H9 (cell line): ENCODE data around the gene NXN. TPM values are rescaled to one million over a fixed set of nuclear protein-coding genes. Genes with fewer than 3 reads are reported as not detected.
"Not testable (repeated sequence)": the region's sequence is repeated elsewhere in the genome, so short reads cannot be mapped to it uniquely, and the experiment has no call there.

Experiments
- DNase-seq: peaks from one replicate; pipeline ENCODE4 v3.0.0-alpha.2; 2017
- H2AFZ ChIP-seq: one replicate; pipeline ENCODE4 v1.6.1; 2013; ENCODE audit warnings: mild to moderate bottlenecking, low read length, control low read depth, moderate library complexity
- H2AK5ac ChIP-seq: 2 replicates; pipeline ENCODE4 v1.6.1; 2013; ENCODE audit warnings: low read length, control low read depth, mixed read lengths; ENCODE audit not compliant: insufficient read length
- H2BK120ac ChIP-seq: one replicate; pipeline ENCODE4 v1.6.1; 2013; ENCODE audit warnings: low read depth, mild to moderate bottlenecking, low read length, control low read depth, inconsistent platforms; ENCODE audit not compliant: poor library complexity, severe bottlenecking
- H2BK12ac ChIP-seq: 2 replicates; pipeline ENCODE4 v1.6.1; 2013; ENCODE audit warnings: low read length, control low read depth, mixed read lengths, low read depth; ENCODE audit not compliant: insufficient read length
- H2BK15ac ChIP-seq: 2 replicates; pipeline ENCODE4 v1.6.1; 2013; ENCODE audit warnings: low read depth, low read length, control low read depth
- H2BK20ac ChIP-seq: one replicate; pipeline ENCODE4 v1.6.1; 2013; ENCODE audit warnings: low read depth, mild to moderate bottlenecking, low read length, control low read depth, inconsistent platforms; ENCODE audit not compliant: poor library complexity, severe bottlenecking
- H2BK5ac ChIP-seq: 2 replicates; pipeline ENCODE4 v1.6.1; 2013; ENCODE audit warnings: low read length, control low read depth, mixed read lengths; ENCODE audit not compliant: insufficient read length
- H3K14ac ChIP-seq: 2 replicates; pipeline ENCODE4 v1.6.1; 2013; ENCODE audit warnings: low read length, control low read depth; ENCODE audit not compliant: insufficient read depth
- H3K18ac ChIP-seq: 2 replicates; pipeline ENCODE4 v1.6.1; 2013; ENCODE audit warnings: low read depth, mild to moderate bottlenecking, mixed read lengths, low read length, control low read depth; ENCODE audit not compliant: insufficient read length
- H3K23ac ChIP-seq: 2 replicates; pipeline ENCODE4 v1.6.1; 2013; ENCODE audit warnings: low read length, control low read depth, mixed read lengths, low read depth; ENCODE audit not compliant: insufficient read length
- H3K23me2 ChIP-seq: 2 replicates; pipeline ENCODE4 v1.6.1; 2013; ENCODE audit warnings: low read depth, mild to moderate bottlenecking, mixed read lengths, low read length, control low read depth; ENCODE audit not compliant: insufficient read length, poor library complexity, severe bottlenecking
- H3K27ac ChIP-seq: 2 replicates; pipeline ENCODE4 v1.5.1; 2013; ENCODE audit warnings: low read length, control low read depth, mixed read lengths, low read depth; ENCODE audit not compliant: insufficient read length
- H3K27me3 ChIP-seq: 2 replicates; pipeline ENCODE4 v1.6.1; 2013; ENCODE audit warnings: low read length, control low read depth, inconsistent platforms; ENCODE audit not compliant: insufficient read depth
- H3K4ac ChIP-seq: 2 replicates; pipeline ENCODE4 v1.6.1; 2013; ENCODE audit warnings: low read depth, mild to moderate bottlenecking, control low read depth, inconsistent platforms, low read length, moderate library complexity
- H3K4me1 ChIP-seq: 2 replicates; pipeline ENCODE4 v1.6.1; 2013; ENCODE audit warnings: low read length, control low read depth, inconsistent platforms; ENCODE audit not compliant: insufficient read depth
- H3K4me2 ChIP-seq: 2 replicates; pipeline ENCODE4 v1.6.1; 2013; ENCODE audit warnings: low read length, control low read depth, mixed read lengths; ENCODE audit not compliant: insufficient read length, insufficient read depth
- H3K56ac ChIP-seq: 2 replicates; pipeline ENCODE4 v1.6.1; 2013; ENCODE audit warnings: low read depth, mild to moderate bottlenecking, mixed read lengths, low read length, control low read depth; ENCODE audit not compliant: insufficient read length
- H3K79me1 ChIP-seq: 2 replicates; pipeline ENCODE4 v1.6.1; 2013; ENCODE audit warnings: low read depth, mild to moderate bottlenecking, moderate library complexity, low read length, control low read depth, inconsistent platforms; ENCODE audit not compliant: insufficient read depth, poor library complexity, severe bottlenecking
- H3K79me2 ChIP-seq: 2 replicates; pipeline ENCODE4 v1.6.1; 2013; ENCODE audit warnings: low read length, control low read depth, inconsistent platforms; ENCODE audit not compliant: insufficient read depth
- H3K9ac ChIP-seq: 2 replicates; pipeline ENCODE4 v1.6.1; 2013; ENCODE audit warnings: low read length, control low read depth, mixed read lengths; ENCODE audit not compliant: insufficient read length; ENCODE audit errors: extremely low read depth
- H3K9me3 ChIP-seq: one replicate; pipeline ENCODE4 v1.6.1; 2013; ENCODE audit warnings: low read depth, low read length, inconsistent platforms; ENCODE audit not compliant: control insufficient read depth
- H3T11ph ChIP-seq: one replicate; pipeline ENCODE4 v1.6.1; 2013; ENCODE audit warnings: mild to moderate bottlenecking, low read length, control low read depth, inconsistent platforms
- H4K20me1 ChIP-seq: one replicate; pipeline ENCODE4 v1.6.1; 2013; ENCODE audit not compliant: control insufficient read depth, insufficient read length, insufficient read depth
- H4K5ac ChIP-seq: 2 replicates; pipeline ENCODE4 v1.6.1; 2013; ENCODE audit warnings: low read depth, mild to moderate bottlenecking, mixed read lengths, low read length, control low read depth; ENCODE audit not compliant: insufficient read length
- H4K8ac ChIP-seq: replicated peaks from 2 replicates; pipeline ENCODE4 v1.6.1; 2013; ENCODE audit warnings: low read length, control low read depth, mixed read lengths, low read depth; ENCODE audit not compliant: insufficient read length
- H4K91ac ChIP-seq: 2 replicates; pipeline ENCODE4 v1.6.1; 2013; ENCODE audit warnings: low read depth, mild to moderate bottlenecking, moderate library complexity, mixed read lengths, low read length, control low read depth; ENCODE audit not compliant: insufficient read length
- H3K27ac Mint-ChIP-seq, 3 experiments: 2 replicates in 2 of 3; 3 replicates in 1 of 3; pipeline ENCODE4 v1.8.0; 2020 to 2021; ENCODE audit warnings: mixed read lengths in 3 of 3, mild to moderate bottlenecking in 1 of 3, moderate library complexity in 1 of 3
- H3K27me3 Mint-ChIP-seq: 2 replicates; pipeline ENCODE4 v1.8.0; 2021; ENCODE audit warnings: low read depth, mild to moderate bottlenecking, moderate library complexity, mixed read lengths
- H3K36me3 Mint-ChIP-seq, 3 experiments: 2 replicates in 2 of 3; 3 replicates in 1 of 3; pipeline ENCODE4 v1.8.0; 2020 to 2021; ENCODE audit warnings: low read depth in 3 of 3, mixed read lengths in 3 of 3; ENCODE audit not compliant: insufficient read depth in 1 of 3
- H3K4me1 Mint-ChIP-seq, 2 experiments: 2 replicates each; pipeline ENCODE4 v1.8.0; 2020; ENCODE audit warnings: mixed read lengths in 2 of 2
- H3K4me3 Mint-ChIP-seq, 2 experiments: 2 replicates in 1 of 2; 3 replicates in 1 of 2; pipeline ENCODE4 v1.8.0; 2020 to 2021; ENCODE audit warnings: mild to moderate bottlenecking in 2 of 2, mixed read lengths in 2 of 2, moderate library complexity in 1 of 2
- H3K9me3 Mint-ChIP-seq, 2 experiments: 2 replicates in 1 of 2; 3 replicates in 1 of 2; pipeline ENCODE4 v1.8.0; 2020; ENCODE audit warnings: mild to moderate bottlenecking in 2 of 2, mixed read lengths in 2 of 2, moderate library complexity in 1 of 2
- WGBS: extraction: QIAGEN DNeasy Blood & Tissue Kit; methylation state at CpG from one replicate; pipeline ENCODE4 v1.1.7; 2013; ENCODE audit warnings: missing lambda C conversion rate, low lambda C conversion rate, mixed read lengths; ENCODE audit not compliant: insufficient read length; ENCODE audit errors: extremely low coverage; 5-methylcytosine and 5-hydroxymethylcytosine counted together
- total RNA-seq: library from RNA; stranded (reverse); gene quantifications from 2 replicates; pipeline ENCODE4 v1.2.1, GENCODE V29; 2021
- TF ChIP-seq, protein P1 (sequence below): fragments of 200-600 bp; sonication (generic); conservative IDR thresholded peaks from 3 replicates; pipeline ENCODE4 v1.8.0; 2021; ENCODE audit warnings: antibody characterized with exemption, mild to moderate bottlenecking

Gene NXN
- total RNA-seq, 1 experiment from 2014 or later: 93.6 TPM

DNA sequence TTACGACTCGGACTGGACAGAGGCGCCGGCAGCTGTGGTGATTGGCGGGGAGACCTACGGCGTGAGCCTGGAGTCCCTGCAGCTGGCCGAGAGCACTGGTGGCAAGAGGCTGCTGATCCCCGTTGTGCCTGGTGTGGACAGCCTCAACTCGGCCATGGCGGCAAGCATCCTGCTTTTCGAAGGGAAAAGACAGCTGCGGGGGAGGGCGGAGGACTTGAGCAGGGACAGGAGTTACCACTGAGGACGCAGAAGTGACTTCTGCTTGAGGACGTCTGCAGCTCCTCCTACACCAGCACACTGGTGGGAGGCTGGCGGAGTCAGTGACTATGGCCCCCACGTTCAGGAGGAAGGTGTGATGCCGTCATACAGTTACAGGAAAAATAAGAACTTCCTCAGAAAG is 187.7 kb downstream of the NXN start:
- no peak overlapping the region for H3T11ph ChIP-seq
- H3K23me2 ChIP-seq: no peaks in the 10 kb centered on the region
- TF ChIP-seq, protein P1, sequence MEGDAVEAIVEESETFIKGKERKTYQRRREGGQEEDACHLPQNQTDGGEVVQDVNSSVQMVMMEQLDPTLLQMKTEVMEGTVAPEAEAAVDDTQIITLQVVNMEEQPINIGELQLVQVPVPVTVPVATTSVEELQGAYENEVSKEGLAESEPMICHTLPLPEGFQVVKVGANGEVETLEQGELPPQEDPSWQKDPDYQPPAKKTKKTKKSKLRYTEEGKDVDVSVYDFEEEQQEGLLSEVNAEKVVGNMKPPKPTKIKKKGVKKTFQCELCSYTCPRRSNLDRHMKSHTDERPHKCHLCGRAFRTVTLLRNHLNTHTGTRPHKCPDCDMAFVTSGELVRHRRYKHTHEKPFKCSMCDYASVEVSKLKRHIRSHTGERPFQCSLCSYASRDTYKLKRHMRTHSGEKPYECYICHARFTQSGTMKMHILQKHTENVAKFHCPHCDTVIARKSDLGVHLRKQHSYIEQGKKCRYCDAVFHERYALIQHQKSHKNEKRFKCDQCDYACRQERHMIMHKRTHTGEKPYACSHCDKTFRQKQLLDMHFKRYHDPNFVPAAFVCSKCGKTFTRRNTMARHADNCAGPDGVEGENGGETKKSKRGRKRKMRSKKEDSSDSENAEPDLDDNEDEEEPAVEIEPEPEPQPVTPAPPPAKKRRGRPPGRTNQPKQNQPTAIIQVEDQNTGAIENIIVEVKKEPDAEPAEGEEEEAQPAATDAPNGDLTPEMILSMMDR: no peak
- no peaks in the 10 kb centered on the region; the same call in 1 of the 2 replicates for H3K27me3 Mint-ChIP-seq
- H3K9ac ChIP-seq: no peak overlapping the region
- no peaks in the 10 kb centered on the region for H4K20me1 ChIP-seq
- H2BK5ac ChIP-seq: no peak overlapping the region
- no peak overlapping the region for H3K4ac ChIP-seq
- no peak overlapping the region for H2BK120ac ChIP-seq
- H3K4me2 ChIP-seq: no peak overlapping the region
- H3K18ac ChIP-seq: no peak overlapping the region
- no peaks in the 10 kb centered on the region for H3K79me2 ChIP-seq
- no peak overlapping the region for H3K23ac ChIP-seq
- no peak overlapping the region for H2AFZ ChIP-seq
- no peak overlapping the region for H3K14ac ChIP-seq
- H2BK15ac ChIP-seq: no peak overlapping the region
- H3K4me1 Mint-ChIP-seq: peaks cover 10 to 24% of the 10 kb centered on the region in 2 experiments
- no peak overlapping the region for H3K27ac ChIP-seq
- no peaks in the 10 kb centered on the region for H3K9me3 ChIP-seq
- H4K91ac ChIP-seq: no peak overlapping the region
- H3K9me3 Mint-ChIP-seq: no peaks in the 10 kb centered on the region
- no peak overlapping the region for H2BK12ac ChIP-seq
- H3K4me3 Mint-ChIP-seq: no peak overlapping the region
- H3K4me1 ChIP-seq: no peaks in the 10 kb centered on the region
- no CpG with 5 or more reads among the region's 19 CpGs for WGBS
- peak overlapping the region in 1 of 3 experiments; percentile 45; a peak in 2 of 7 replicates for H3K27ac Mint-ChIP-seq
- no peaks in the 10 kb centered on the region for H3K27me3 ChIP-seq
- no peak overlapping the region for H2AK5ac ChIP-seq
- H2BK20ac ChIP-seq: no peak overlapping the region
- no peak overlapping the region for H4K8ac ChIP-seq
- H3K79me1 ChIP-seq: no peaks in the 10 kb centered on the region
- peaks cover 21 to 58% (median 56%) of the 10 kb centered on the region in 3 experiments; a peak in 6 of 7 replicates for H3K36me3 Mint-ChIP-seq
- no peak for DNase-seq
- H3K56ac ChIP-seq: no peak overlapping the region
- no peak overlapping the region for H4K5ac ChIP-seq

DNA sequence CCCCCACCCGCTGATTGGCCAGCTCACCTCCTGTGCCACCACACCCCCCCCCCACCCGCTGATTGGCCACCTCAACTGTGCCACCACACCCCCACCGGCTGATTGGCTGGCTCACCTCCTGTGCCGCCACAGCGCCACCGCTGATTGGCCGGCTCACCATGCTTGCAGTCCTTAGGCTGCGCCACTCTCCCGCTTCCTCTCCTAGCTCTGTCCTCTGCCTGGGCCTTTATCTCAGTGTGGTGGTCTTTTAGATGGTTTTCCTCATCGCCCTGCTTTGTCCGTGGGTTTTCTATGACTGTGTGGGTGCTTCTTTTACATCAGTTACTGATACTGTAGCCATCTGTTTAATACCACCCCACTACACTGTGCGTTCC is 188.7 kb downstream of the NXN start:
- peak; percentile 89 for DNase-seq

More for the DNA sequence above, 188.7 kb downstream of the NXN start:
- H2BK5ac ChIP-seq, H3K79me2 ChIP-seq, H4K20me1 ChIP-seq, H3K56ac ChIP-seq, H3T11ph ChIP-seq, H3K4ac ChIP-seq, H3K14ac ChIP-seq, H2AFZ ChIP-seq, H3K27ac ChIP-seq, H3K23me2 ChIP-seq, H3K4me3 Mint-ChIP-seq, H2BK120ac ChIP-seq, H4K91ac ChIP-seq, H3K4me2 ChIP-seq, H2BK12ac ChIP-seq, H3K23ac ChIP-seq, H3K27me3 Mint-ChIP-seq, H3K9me3 Mint-ChIP-seq, H4K8ac ChIP-seq, H3K9me3 ChIP-seq, H2AK5ac ChIP-seq, H3K4me1 ChIP-seq, H3K79me1 ChIP-seq, H3K9ac ChIP-seq, H4K5ac ChIP-seq, H3K27me3 ChIP-seq, H2BK15ac ChIP-seq, H3K18ac ChIP-seq, H2BK20ac ChIP-seq: not testable (repeated sequence)
- no CpG with 5 or more reads among the region's 12 CpGs for WGBS
- peak overlapping the region in 1 of 3 experiments; percentile 93; a peak in 2 of 7 replicates for H3K27ac Mint-ChIP-seq
- H3K36me3 Mint-ChIP-seq: peaks cover 22 to 53% (median 50%) of the 10 kb centered on the region in 3 experiments; a peak in 6 of 7 replicates
- H3K4me1 Mint-ChIP-seq: peaks cover 10 to 24% of the 10 kb centered on the region in 2 experiments
